Gastroesophageal sphincter (tissue), 3 donors: ENCODE data around the gene KLF3.

Experiments
- EP300 ChIP-seq: sonication (generic); formaldehyde crosslinking; IDR thresholded peaks from one replicate; pipeline ENCODE4 v1.6.1; 2017; ENCODE audit warnings: antibody characterized with exemption, mild to moderate bottlenecking
- POLR2A ChIP-seq, 2 donors: fragments of 450-650 bp; IDR thresholded peaks; one replicate each; pipeline ENCODE4 v1.6.1; 2017; ENCODE audit warnings: antibody characterized with exemption in 2 of 2, mild to moderate bottlenecking in 2 of 2, moderate library complexity in 1 of 2
- POLR2AphosphoS5 ChIP-seq: sonication (generic); formaldehyde crosslinking; IDR thresholded peaks from one replicate; pipeline ENCODE4 v1.6.1; 2017; ENCODE audit warnings: antibody characterized with exemption
- TF ChIP-seq, protein P1 (sequence below), 4 experiments: fragments of 200-600 bp in 2 of 4; fragments of 450-650 bp in 2 of 4; sonication (generic) in 1 of 4; IDR thresholded peaks; one replicate each; pipeline ENCODE4 v1.5.1; 2017 to 2019; ENCODE audit warnings: antibody characterized with exemption in 4 of 4, mild to moderate bottlenecking in 2 of 4, moderate library complexity in 2 of 4

DNA sequence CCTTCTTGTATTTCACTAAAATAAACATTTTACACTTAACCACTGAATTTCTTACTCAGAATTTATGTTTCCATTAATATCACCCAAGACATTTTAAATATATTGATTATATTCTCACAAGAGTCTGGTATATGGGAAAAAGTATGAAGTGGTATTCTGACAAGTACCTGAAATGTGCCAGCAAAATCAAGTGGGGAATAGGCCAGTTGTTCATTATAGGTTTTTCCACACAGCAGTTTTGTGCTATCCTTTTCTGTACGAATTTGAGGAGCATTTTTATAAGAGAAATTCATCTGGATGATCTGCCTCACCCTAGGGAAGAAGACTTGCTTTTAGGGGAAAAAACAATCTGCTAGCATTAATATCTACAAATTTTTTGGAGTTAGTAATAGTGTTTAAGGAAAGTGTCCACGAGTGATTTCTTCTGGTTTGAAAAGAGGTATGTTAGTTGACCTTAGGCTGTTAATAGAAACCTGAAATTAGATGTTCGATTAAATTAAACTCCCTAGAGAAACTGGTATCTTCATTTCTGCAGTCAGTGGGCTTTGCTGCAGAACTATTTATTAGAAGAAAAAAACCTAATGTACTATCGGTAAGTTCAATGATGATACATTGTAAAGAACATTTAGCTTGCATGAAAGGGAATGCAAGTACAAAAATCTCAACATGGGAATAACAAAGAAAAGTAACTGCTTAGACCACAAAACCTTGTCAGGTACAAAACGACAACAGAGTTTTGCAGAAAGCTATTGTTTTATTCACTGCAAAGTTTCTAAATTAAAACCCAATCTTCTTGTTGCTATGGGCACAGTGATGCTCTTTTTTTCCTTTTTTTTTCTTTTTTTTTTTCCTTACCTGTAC lies 1.8 kb downstream of the KLF3 start:
- TF ChIP-seq, protein P1, sequence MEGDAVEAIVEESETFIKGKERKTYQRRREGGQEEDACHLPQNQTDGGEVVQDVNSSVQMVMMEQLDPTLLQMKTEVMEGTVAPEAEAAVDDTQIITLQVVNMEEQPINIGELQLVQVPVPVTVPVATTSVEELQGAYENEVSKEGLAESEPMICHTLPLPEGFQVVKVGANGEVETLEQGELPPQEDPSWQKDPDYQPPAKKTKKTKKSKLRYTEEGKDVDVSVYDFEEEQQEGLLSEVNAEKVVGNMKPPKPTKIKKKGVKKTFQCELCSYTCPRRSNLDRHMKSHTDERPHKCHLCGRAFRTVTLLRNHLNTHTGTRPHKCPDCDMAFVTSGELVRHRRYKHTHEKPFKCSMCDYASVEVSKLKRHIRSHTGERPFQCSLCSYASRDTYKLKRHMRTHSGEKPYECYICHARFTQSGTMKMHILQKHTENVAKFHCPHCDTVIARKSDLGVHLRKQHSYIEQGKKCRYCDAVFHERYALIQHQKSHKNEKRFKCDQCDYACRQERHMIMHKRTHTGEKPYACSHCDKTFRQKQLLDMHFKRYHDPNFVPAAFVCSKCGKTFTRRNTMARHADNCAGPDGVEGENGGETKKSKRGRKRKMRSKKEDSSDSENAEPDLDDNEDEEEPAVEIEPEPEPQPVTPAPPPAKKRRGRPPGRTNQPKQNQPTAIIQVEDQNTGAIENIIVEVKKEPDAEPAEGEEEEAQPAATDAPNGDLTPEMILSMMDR (IDR thresholded peaks at IDR 0.05): no peak
- no peak for TF ChIP-seq POLR2A (IDR thresholded peaks at IDR 0.05)
- TF ChIP-seq EP300: no peak
- TF ChIP-seq POLR2AphosphoS5: no peak
